Measurements from ENCODE around the gene AP5M1. TPM values are rescaled to one million over a fixed set of nuclear protein-coding genes. Genes with fewer than 3 reads are reported as not detected.

AP5M1 gene
- total RNA-seq, 4 donors from 2014 or later = 16.7 to 42.4 (median 27.6) TPM

- Histone ChIP-seq H3K27me3 (no peaks in the 10 kb centered on the region), H3K4me1 (no peaks in the 10 kb centered on the region), H3K4me3 (no peak overlapping the region), H3K9me3 (no peaks in the 10 kb centered on the region), H3K36me3 (no peaks in the 10 kb centered on the region), H3K27ac (no peak overlapping the region)
- TF ChIP-seq, protein P1, sequence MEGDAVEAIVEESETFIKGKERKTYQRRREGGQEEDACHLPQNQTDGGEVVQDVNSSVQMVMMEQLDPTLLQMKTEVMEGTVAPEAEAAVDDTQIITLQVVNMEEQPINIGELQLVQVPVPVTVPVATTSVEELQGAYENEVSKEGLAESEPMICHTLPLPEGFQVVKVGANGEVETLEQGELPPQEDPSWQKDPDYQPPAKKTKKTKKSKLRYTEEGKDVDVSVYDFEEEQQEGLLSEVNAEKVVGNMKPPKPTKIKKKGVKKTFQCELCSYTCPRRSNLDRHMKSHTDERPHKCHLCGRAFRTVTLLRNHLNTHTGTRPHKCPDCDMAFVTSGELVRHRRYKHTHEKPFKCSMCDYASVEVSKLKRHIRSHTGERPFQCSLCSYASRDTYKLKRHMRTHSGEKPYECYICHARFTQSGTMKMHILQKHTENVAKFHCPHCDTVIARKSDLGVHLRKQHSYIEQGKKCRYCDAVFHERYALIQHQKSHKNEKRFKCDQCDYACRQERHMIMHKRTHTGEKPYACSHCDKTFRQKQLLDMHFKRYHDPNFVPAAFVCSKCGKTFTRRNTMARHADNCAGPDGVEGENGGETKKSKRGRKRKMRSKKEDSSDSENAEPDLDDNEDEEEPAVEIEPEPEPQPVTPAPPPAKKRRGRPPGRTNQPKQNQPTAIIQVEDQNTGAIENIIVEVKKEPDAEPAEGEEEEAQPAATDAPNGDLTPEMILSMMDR (IDR thresholded peaks at IDR 0.05) = no peak
- TF ChIP-seq POLR2A (IDR thresholded peaks at IDR 0.05) = no peak
- DNase-seq = no peak
- intact Hi-C loops (cut with DNase I; ENCODE audit: low total_unique reads) = no loop called here
These were observed 78.0 kb downstream of the AP5M1 start for GRCh38 chr14:57346741-57347140.

Other genes with a start within 250 kb of the AP5M1 start
- gene EXOC5, start 66 bp upstream of the AP5M1 start, total RNA-seq = 10 to 100 TPM; 25.3 to 96.0 (median 50.2) TPM
- 10 to 100 TPM in 3 of 4 donors, 1 to 10 TPM in 1; 8.7 to 38.1 (median 23.1) TPM for gene NAA30, start 121.6 kb downstream of the AP5M1 start, total RNA-seq
- 1 to 10 TPM in 2 of 4 donors, under 1 TPM in 2; 0.26 to 2.8 (median 1.1) TPM for gene CCDC198, start 224.9 kb downstream of the AP5M1 start, total RNA-seq